Measurements from ENCODE around the gene PTGER2. TPM values are rescaled to one million over a fixed set of nuclear protein-coding genes. Genes with fewer than 3 reads are reported as not detected.

PTGER2 gene, protein sequence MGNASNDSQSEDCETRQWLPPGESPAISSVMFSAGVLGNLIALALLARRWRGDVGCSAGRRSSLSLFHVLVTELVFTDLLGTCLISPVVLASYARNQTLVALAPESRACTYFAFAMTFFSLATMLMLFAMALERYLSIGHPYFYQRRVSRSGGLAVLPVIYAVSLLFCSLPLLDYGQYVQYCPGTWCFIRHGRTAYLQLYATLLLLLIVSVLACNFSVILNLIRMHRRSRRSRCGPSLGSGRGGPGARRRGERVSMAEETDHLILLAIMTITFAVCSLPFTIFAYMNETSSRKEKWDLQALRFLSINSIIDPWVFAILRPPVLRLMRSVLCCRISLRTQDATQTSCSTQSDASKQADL
- 135 TPM for polyA plus RNA-seq (2012; ENCODE audit: insufficient read depth, insufficient read length, low read depth)

DNA sequence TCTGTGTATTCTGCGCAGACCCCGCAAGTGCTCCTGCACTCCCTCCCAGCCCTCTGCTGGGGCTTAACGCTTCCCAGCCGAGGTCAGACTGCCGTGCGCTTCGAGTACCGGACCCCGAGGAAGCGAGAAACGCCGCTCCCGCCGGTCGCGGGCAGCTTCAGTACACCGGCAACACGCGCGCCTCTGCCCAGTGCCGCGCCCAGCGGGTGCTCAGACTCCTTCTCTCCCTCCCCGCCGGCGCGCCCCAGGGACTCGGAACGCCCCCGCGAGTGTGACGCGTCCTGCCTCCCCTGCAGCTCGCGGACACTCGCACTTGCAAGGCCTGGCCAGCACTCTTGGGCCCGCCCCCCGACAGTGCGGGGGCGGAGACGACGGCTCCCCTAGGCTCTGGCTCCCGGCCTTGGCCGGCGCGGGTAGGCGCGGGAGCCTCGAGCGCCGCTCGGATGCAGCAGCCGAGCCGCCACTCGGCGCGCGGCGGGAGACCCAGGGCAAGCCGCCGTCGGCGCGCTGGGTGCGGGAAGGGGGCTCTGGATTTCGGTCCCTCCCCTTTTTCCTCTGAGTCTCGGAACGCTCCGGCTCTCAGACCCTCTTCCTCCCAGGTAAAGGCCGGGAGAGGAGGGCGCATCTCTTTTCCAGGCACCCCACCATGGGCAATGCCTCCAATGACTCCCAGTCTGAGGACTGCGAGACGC lies at the start of gene PTGER2:
TSS of gene PTGER2 (plus strand) at position 410 of the 692 bp plus-strand sequence. CDS start at position 647, 237 bp downstream.
- no peaks in the 10 kb centered on the region for H3K9me3 ChIP-seq
- H3K27me3 ChIP-seq: no peaks in the 10 kb centered on the region
- H3K4me3 ChIP-seq (ENCODE audit: low read depth, low read length): peak within 1 kb of the TSS; percentile 92
- 0 out of 2 replicates have a peak, but pooled peaks cover 5% of the 10 kb centered on the region for H3K36me3 ChIP-seq
- no peaks in the 10 kb centered on the region for H3K4me1 ChIP-seq
- peak; percentile 96 for DNase-seq
- TF ChIP-seq, protein P1, sequence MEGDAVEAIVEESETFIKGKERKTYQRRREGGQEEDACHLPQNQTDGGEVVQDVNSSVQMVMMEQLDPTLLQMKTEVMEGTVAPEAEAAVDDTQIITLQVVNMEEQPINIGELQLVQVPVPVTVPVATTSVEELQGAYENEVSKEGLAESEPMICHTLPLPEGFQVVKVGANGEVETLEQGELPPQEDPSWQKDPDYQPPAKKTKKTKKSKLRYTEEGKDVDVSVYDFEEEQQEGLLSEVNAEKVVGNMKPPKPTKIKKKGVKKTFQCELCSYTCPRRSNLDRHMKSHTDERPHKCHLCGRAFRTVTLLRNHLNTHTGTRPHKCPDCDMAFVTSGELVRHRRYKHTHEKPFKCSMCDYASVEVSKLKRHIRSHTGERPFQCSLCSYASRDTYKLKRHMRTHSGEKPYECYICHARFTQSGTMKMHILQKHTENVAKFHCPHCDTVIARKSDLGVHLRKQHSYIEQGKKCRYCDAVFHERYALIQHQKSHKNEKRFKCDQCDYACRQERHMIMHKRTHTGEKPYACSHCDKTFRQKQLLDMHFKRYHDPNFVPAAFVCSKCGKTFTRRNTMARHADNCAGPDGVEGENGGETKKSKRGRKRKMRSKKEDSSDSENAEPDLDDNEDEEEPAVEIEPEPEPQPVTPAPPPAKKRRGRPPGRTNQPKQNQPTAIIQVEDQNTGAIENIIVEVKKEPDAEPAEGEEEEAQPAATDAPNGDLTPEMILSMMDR (IDR thresholded peaks at IDR 0.05; ENCODE audit: low read depth, low read length): no peak

DNA sequence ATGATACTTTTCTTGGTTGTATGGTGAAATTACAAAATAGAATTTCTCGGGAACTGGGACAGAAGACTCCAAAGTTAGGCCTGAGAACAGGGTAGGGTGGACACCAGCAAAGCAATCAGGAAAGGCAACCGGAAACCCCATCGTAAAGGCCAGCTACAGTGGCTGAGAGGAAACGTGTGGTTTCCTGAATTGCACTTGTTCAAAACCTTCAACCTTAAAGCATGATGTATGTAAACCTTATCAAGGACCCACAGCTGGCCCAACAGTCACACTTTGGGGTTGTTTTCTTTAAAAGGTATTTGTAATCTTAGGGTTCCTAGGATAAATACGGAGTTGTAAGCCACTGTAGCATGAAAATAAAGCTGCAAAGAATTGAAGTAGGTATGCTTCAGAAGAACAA lies 48.9 kb upstream of the PTGER2 start:
- H3K9me3 ChIP-seq: no peaks in the 10 kb centered on the region
- H3K4me3 ChIP-seq (ENCODE audit: low read depth, low read length): no peak overlapping the region
- H3K4me1 ChIP-seq: no peaks in the 10 kb centered on the region
- H3K36me3 ChIP-seq: no peaks in the 10 kb centered on the region
- TF ChIP-seq, protein P1 (IDR thresholded peaks at IDR 0.05; ENCODE audit: low read depth, low read length): no peak
- no peak for DNase-seq
- H3K27me3 ChIP-seq: peaks cover 32% of the 10 kb centered on the region

DNA sequence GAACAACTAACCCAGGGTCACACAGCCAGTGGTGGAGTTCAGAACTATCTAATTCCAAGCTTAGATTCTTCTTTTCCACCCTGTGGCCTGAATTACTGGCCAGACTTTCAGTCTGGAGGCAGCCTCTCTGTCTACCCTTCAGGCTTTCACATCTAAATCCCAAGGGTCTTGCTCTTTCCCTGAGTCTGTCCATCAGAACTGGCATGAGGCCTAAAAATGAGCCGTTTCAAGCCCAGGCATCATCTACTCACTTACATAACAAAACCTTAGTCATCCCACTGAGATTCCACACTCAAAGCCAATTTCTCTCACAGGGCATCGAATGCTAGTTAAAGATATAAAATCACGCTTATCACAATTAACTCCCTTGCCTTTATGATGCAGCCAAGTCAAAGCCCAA lies 47.9 kb upstream of the PTGER2 start:
- peaks cover 32% of the 10 kb centered on the region for H3K27me3 ChIP-seq
- H3K9me3 ChIP-seq: no peaks in the 10 kb centered on the region
- H3K4me1 ChIP-seq: no peaks in the 10 kb centered on the region
- H3K4me3 ChIP-seq (ENCODE audit: low read depth, low read length): no peak overlapping the region
- DNase-seq: no peak
- no peaks in the 10 kb centered on the region for H3K36me3 ChIP-seq
- TF ChIP-seq, protein P1 (IDR thresholded peaks at IDR 0.05; ENCODE audit: low read depth, low read length): no peak

DNA sequence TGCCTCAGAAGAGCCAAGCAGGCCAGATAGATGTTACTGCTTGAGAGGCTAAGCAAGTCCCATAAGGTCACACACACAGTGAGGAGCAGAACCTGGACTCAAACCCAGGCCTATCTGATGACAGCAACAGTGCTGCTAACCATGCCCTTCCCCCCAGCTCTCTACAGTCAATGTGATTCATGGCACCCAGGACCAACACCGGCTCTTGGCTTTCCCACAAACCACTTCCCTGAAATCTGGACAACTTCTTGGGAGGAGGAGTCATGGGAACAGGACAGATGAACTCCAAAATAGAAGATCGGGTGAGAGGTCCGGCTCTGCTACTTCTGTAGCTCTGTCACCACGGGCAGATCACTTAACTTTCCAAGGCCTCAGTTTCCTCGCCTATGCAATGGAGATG lies 47.3 kb upstream of the PTGER2 start:
- H3K27me3 ChIP-seq: peaks cover 32% of the 10 kb centered on the region
- H3K4me1 ChIP-seq: no peaks in the 10 kb centered on the region
- no peaks in the 10 kb centered on the region for H3K9me3 ChIP-seq
- no peaks in the 10 kb centered on the region for H3K36me3 ChIP-seq
- TF ChIP-seq, protein P1 (IDR thresholded peaks at IDR 0.05; ENCODE audit: low read depth, low read length): no peak
- H3K4me3 ChIP-seq (ENCODE audit: low read depth, low read length): no peak overlapping the region
- DNase-seq: no peak

DNA sequence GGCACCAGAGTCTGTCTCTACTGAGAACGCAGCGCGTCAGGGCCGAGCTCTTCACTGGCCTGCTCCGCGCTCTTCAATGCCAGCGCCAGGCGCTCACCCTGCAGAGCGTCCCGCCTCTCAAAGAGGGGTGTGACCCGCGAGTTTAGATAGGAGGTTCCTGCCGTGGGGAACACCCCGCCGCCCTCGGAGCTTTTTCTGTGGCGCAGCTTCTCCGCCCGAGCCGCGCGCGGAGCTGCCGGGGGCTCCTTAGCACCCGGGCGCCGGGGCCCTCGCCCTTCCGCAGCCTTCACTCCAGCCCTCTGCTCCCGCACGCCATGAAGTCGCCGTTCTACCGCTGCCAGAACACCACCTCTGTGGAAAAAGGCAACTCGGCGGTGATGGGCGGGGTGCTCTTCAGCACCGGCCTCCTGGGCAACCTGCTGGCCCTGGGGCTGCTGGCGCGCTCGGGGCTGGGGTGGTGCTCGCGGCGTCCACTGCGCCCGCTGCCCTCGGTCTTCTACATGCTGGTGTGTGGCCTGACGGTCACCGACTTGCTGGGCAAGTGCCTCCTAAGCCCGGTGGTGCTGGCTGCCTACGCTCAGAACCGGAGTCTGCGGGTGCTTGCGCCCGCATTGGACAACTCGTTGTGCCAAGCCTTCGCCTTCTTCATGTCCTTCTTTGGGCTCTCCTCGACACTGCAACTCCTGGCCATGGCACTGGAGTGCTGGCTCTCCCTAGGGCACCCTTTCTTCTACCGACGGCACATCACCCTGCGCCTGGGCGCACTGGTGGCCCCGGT lies 46.4 kb upstream of the PTGER2 start, which contains the start of gene PTGDR:
TSS of gene PTGDR (plus strand) at position 198 of the 778 bp plus-strand sequence. CDS start at position 315, 117 bp downstream.
- no peaks in the 10 kb centered on the region for H3K4me1 ChIP-seq
- H3K4me3 ChIP-seq (ENCODE audit: low read depth, low read length): no peak within 1 kb of the TSS
- no peak for DNase-seq
- H3K36me3 ChIP-seq: no peaks in the 10 kb centered on the region
- TF ChIP-seq, protein P1 (IDR thresholded peaks at IDR 0.05; ENCODE audit: low read depth, low read length): no peak
- H3K9me3 ChIP-seq: no peaks in the 10 kb centered on the region
- peaks cover 32% of the 10 kb centered on the region for H3K27me3 ChIP-seq
